GM18499 (cell line): ENCODE results near the gene HS1BP3.

Source experiments
- ATAC-seq: cut with Tn5 transposase; IDR thresholded peaks from one replicate; pipeline ENCODE4 v1.9.1; 2021; ENCODE audit warnings: moderate number of reproducible peaks; ENCODE audit not compliant: insufficient read depth, unreplicated experiment

HS1BP3 gene

DNA sequence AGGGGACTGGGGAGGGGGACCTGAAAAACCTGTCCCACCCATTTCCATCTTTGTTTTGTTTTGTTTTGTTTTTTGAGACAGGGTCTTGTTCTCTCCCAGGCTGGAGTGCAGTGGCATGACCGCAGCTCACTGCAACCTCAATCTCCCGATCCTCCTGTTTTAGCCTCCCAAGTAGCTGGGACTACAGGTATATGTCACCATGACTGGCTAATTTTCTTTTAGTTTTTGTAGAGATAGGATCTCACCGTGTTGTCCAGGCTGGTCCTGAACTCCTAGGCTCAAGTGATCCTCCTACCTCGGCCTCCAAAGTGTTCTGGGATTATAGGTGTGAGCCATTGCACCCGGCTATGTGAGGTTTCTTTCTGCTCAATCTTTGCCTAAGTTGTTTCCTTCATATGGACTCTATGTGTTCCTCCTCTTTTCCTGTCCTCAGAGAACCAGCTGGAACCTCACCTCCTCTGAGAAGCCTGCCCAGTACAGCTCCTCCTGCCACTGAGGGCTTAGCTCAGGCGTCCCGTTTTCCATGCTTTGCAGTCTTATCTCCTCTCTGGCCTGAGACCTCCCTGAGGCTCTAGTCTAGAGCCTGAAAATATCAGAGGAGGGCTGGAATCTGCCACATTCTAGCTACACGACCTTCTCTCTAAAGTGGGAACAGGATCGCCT is 74.8 kb downstream of the HS1BP3 start:
- ATAC-seq = no peak

DNA sequence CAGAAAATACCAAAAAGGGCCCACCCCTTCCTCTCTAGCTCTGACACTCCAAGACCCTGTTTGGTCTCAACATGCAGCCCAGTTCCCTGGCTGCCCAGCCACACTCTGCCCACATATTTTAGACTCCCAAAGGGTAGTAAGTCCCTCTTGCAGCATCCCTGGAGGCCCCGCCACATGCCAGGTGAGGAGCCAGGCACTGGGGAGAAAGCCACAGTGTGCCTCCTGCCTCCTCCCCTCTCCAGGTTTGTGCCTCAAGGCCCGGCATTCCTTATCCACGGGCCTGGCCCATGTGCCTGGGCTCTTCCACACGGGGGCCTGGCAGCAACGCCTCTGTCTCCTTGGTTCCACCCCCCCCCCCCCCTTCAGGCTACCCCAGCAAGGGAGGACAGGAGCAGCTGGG is 75.5 kb downstream of the HS1BP3 start:
- ATAC-seq = no peak

DNA sequence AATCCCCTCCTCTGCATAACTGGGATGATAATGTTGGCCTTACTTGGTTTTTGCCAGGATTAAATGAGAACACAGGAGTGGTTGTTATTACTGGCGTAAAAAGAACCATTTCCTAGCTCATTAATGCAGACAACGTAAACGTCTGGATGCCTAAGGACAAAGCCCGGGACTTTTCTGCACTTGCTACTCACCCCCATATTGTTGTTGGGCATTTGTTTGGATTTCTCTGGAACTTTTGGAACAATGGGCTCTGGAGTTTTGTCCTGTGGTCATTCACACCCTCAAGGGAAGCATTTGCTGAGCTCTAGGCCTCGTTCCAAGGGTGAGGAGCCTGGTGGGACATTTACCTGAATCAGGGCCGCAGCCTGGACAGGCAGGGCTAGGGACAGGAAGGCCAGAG is 76.0 kb downstream of the HS1BP3 start:
- no peak for ATAC-seq

DNA sequence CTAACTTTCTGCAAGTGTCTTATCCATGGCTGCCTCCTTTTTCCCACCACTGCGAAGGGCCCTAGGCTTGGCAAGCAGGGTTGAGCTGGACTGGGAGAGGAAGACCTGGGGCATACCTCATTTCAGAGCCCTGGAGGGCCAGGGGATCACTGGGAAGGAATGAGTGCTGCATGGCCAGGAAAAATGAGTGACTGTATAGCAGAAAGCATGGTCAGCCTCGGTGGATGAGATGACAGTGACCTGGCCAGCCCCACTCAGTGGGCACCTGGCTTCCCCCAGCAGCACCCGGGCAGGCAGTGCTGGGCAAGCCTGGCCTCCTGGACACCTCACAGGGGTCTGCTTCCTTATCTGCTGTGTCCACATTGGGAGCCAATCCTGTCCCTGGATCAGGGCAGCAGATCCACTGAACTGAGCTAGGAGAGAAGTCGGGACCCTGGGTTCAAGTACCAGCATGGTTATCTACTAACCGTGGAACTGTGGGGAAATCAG is 76.4 kb downstream of the HS1BP3 start:
- ATAC-seq = no peak

DNA sequence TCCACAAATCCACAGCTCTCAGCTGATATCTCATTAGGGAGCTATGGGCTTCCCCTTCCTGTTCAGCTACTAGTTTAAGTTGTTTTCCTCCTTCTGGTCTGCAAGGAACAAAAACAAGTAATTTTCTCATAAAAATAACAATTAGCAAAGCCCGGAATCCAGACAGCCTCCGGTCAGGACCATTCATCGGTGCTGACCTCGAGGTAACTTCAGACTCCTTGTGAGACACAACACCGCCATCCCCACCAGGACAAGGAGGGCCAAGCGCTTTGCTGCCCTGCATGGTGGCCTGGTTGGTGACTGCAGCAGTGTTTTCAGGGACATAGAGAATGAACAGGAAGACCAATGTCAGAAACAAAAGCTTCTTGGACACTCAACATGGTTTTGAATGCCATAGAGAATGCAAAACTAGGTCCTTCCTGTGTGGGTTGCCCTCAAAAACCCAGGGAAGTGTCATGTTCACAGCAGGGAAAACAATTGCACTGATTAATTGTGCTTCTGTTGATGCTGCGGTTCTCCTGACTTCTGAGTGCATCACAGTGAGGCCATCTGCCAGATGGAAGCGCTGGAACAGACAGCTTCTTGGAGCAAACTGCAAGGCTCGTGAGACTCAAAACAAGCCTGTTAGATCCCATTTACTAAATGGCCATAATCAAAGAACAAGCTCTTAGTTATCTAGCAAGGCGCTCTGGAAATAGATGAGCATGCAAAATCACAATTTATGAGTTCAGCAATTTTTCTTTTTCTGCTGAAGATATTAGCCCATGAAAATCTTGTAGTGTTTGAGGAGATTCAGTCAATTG is 77.1 kb downstream of the HS1BP3 start:
- ATAC-seq = no peak

DNA sequence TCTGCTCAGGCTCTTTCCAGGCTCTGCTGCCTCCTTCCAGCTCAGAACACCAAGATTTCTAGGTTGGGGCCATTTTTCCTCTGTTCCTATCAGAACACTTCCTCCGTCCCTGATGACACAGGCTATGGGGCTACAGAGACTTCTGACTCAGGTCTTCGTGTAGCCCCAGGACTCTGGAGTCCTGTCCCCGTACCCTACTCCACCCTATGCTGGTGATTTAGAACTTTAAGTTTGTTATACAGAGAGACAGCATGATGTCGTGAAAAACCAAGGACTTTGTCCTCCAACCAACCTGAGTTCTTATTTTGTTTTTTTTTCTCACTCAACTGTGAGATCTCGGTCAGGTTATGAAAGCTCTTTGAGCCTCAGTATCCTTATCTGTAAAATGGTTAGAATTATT is 78.7 kb downstream of the HS1BP3 start:
- ATAC-seq = no peak

DNA sequence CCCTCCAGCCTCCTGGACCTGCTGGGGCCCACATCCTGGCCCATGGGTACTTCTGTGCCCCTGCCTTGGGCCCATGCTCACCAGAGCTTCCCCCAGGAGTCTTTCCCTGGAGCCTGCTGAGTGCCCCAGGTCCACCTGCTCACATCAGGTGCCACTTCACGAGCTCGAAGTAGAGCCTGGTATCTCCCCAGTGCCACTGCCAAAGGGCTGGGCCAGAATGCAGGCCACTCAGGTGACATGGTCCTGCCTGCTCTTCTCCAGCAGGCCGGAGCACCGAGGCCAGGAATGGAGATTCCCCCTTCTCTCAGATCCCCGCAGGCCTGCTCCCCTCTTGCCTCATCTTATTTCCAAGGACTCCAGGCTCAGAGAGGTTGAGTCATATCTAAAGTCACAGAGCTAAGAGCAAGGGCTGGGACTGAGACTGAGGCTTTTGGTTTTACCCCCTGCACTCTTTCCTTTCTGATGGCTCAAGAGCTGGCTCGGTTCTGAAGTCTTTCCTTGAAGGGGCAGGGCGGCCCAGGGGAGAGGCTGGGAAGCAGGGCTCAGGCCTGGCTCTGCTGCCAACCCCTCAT is 79.2 kb downstream of the HS1BP3 start:
- no peak for ATAC-seq

DNA sequence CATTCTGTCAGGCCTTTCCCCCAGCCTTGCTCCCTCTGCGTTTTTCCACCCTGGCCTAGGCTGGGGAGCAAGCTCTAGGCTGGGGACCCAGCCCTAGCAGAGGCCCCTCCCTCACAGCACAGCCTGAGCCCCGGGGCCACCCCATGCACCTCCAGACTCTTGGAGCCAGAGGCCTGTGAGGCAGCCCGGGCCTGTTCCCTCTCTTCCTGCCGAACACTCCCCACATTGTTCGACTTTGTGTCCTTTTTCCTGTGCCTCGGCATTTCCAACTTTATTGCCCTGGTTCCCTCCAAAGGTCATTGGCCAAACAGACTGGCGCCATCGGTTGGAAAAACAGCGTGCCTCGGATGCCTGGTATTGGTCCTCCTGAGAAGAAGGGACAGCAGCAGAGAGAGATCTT is 79.7 kb downstream of the HS1BP3 start:
- ATAC-seq = no peak

DNA sequence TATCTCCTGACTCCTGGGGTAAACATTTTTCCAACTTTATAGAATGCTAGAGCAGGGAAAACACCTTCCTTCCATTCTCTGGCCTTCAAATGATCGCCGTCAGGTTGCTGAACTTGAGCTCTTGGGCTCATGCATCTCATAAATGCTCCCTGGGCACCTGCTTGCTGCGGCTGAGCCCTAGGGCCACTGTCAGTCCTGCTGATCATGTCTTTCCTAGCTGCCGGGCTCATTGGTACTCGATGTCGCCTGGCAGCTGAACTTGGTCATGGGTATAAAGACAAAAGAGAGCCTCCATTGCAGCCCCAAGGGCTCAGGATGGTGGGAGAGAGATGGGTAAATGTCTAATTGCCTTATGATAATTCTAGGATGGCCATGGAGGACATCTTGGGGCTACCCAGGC is 80.6 kb downstream of the HS1BP3 start:
- ATAC-seq = no peak

DNA sequence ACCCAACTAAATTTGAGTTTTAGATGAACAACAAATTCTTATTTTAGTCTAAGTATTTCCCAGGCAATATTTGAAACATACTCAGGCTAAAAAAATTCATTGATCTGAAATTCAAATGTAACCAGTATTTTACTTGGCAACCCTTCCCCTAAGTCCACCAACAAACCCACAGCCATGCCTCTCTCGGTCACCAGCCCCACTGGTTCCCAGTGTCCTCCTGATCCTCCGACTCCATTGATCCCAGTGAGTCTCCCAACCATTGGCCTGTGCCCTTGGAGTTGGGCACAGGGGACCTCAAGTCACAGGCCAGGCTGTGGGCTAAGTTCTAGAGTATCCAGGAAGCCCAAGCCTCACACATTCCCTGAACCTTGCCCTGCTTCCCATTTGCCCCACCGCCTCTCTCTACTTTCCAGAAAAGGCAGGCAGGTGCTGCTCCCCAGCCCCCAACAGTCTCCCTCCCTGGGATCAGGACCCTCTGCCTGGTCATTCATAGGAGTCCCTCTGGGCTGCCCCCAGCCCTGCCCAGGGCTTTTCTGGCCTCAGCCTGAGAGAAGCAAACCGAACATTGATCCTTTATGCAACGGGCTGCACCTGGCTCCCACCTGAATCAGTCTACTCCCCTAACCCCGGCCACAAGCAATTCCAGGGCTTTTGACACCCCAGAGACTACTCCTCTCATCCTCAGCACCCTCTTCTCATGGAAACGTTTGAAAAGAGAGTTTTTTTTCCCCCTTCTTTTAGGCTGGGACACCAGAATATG is 81.3 kb downstream of the HS1BP3 start:
- ATAC-seq = no peak

DNA sequence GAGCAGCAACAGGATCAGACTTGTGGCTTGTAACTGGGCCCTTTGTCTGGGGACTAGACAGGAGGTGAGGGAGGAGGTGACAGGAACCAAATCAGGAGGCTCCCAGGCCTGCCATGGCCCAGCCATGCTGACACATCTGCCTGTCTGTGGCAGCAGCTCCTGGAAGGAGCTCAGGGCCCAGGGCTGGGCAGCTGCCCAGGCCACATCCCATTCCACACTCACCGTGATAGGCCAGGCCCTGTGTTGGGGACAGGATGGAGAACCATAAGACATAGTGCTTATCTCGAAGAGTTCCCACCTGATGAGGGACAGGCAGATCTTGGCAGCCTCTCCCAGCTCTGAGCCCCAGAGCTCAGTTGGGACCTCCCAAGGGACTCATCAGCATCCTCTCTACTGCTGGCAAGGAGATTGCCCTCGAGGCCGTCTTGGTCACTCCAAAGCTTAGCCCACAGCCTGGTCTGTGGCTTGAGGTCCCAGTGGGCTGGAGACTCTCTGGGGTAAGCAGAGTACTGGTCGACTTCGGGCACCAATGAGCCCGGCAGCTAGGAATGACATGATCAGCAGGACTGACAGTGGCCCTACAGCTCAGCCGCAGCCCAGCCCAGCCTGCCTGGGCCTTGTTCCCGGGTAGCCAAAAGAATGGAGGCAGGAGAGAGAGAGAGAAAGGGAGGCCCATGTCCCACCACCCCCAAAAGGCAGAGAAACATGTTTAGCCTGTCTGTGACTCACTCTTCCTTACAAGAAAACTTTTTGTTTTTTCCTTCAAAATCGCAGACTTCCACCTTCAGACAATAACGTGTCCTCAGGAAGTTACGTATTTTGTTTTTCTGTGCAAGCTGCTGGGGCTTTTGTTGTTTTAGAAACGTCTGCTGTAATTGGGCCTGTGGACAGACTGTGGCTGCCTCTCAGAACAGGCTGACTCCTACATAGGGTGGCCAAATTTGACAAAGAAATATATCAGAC is 82.1 kb downstream of the HS1BP3 start:
- ATAC-seq = no peak

DNA sequence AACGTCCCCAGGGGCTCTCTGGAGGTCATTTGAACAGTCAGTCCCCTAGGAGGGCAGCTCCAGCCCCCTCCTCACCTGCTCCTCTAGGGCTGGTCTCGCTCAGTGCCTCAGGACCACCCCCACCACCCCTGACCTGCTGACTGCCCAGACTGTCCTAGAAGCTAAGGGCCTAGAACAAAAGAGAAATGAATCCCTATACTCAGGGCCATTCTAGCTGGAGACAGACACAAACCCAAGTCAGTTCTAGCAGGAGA is 83.0 kb downstream of the HS1BP3 start:
- ATAC-seq = no peak
